LNCaP clone FGC (cell line): ENCODE measurements around the gene IFIT3.
A peak's percentile ranks its signal among the peaks of the same experiment; 100 is the strongest.

Experiments used
- DNase-seq: peaks from one replicate; pipeline ENCODE4 v3.0.0-alpha.2; 2011; ENCODE audit warnings: low read depth
- H3K4me3 ChIP-seq: 2 replicates; pipeline ENCODE4 v1.5.1; 2011; ENCODE audit warnings: mild to moderate bottlenecking, low read depth, low read length, control low read depth
- CTCF ChIP-seq: IDR thresholded peaks from 2 replicates; pipeline ENCODE4 v1.5.1; 2012; ENCODE audit warnings: mild to moderate bottlenecking; ENCODE audit not compliant: control insufficient read depth, insufficient read depth; ENCODE audit errors: extremely low read depth

IFIT3 gene

GRCh38 chr10:89382757-89383156 lies 55.0 kb downstream of the IFIT3 start:
- no peak for TF ChIP-seq CTCF
- H3K4me3 ChIP-seq, result no peak overlapping the region
- DNase-seq, result no peak

- no peak for DNase-seq
- no peak for TF ChIP-seq CTCF
- no peak overlapping the region for H3K4me3 ChIP-seq
Observed at GRCh38 chr10:89384474-89385340, 56.9 kb downstream of the IFIT3 start.

- no peak for DNase-seq
- H3K4me3 ChIP-seq, result no peak overlapping the region
- TF ChIP-seq CTCF, result no peak
Observed at GRCh38 chr10:89388806-89389205, 61.0 kb downstream of the IFIT3 start.

- no peak overlapping the region for H3K4me3 ChIP-seq
- DNase-seq, result no peak
- peak; percentile 33 for TF ChIP-seq CTCF
Observed at GRCh38 chr10:89389254-89389653, 61.5 kb downstream of the IFIT3 start.
